ENCODE data around the gene ULK4.

The ULK4 gene

DNA sequence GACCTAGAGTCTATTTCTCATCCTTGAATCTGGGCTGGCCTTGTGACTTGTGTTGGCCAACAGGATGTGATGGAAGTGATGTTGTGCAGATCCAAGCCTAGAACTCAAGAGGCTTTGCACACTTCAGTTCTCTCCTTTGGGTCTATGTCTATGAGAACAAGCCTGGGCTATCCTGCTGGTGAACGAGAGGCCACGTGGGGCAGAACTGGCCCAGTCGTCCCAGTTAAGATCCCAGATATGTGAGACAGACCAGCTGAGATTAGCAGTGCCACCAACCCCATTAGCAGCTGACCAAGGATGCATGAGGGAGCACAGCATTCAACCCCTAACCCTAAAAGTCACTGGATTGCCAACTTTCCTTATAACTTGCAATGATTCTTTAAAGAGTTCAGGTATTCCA is 662.9 kb downstream of the ULK4 start:
- no peak for DNase-seq (ENCODE audit: low read depth)
- H3K4me3 ChIP-seq (ENCODE audit: low read length) = no peak overlapping the region
- TF ChIP-seq, protein P1, sequence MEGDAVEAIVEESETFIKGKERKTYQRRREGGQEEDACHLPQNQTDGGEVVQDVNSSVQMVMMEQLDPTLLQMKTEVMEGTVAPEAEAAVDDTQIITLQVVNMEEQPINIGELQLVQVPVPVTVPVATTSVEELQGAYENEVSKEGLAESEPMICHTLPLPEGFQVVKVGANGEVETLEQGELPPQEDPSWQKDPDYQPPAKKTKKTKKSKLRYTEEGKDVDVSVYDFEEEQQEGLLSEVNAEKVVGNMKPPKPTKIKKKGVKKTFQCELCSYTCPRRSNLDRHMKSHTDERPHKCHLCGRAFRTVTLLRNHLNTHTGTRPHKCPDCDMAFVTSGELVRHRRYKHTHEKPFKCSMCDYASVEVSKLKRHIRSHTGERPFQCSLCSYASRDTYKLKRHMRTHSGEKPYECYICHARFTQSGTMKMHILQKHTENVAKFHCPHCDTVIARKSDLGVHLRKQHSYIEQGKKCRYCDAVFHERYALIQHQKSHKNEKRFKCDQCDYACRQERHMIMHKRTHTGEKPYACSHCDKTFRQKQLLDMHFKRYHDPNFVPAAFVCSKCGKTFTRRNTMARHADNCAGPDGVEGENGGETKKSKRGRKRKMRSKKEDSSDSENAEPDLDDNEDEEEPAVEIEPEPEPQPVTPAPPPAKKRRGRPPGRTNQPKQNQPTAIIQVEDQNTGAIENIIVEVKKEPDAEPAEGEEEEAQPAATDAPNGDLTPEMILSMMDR (conservative IDR thresholded peaks at IDR 0.05; ENCODE audit: low read length) = no peak

DNA sequence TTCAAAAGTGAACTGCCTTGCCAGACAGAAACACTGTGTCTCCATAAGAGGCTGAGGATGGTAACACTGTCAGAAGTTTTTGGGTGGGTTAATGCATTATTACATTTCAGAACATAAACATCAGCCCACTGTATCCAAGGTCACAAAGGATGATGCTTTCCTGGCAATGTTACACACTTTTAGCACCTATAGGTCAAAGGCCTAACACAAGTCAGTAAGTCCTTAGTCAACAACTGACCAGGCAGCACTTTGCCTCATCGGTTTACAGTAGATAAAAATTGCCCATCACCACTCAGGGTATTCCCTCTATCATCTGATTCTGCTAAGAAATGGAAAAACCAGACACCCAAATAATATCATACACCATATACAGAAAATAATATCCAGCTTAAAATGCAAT is 664.2 kb downstream of the ULK4 start:
- DNase-seq (ENCODE audit: low read depth) = no peak
- TF ChIP-seq, protein P1 (conservative IDR thresholded peaks at IDR 0.05; ENCODE audit: low read length) = no peak

DNA sequence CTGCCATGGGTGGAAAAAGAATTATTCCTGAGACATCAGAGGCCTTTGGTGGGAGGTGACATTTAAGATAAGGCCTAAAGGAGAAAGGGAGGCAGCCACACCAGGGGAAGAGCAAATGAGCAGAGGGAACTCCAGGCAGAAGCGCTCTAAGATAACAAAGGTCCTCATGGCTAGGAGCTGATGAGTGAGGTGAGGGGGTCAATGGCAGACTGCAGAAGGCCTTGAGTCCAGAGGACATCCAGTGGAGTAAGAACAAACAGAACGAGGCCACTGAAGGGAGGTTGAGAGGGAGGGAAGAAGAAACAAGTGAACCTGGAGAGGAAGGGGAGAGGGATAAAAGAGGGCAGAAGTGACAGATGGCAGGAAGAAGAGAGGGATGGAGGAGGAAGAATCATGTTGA is 665.3 kb downstream of the ULK4 start:
- DNase-seq (ENCODE audit: low read depth) = no peak

More for the DNA sequence above, 664.2 kb downstream of the ULK4 start:
- H3K4me3 ChIP-seq (ENCODE audit: low read length) = no peak overlapping the region

DNA sequence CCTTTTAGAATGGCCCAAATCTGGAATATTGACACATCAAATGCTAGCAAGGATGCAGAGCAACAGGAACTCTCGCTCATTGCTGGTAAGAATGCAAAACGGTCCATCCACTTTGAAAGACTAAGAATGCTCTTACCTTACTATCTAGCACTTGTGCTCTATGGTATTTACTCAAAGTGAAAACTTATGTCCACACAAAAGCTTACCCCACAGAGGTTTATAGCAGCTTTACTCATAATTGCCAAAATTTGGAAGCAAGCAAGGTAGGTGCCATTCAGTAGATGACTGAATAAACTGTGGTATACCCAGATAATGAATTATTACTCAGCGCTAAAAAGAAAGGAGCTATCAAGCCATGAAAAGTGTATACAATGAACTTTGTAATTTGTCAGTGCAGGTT is 666.2 kb downstream of the ULK4 start:
- no peak overlapping the region for H3K4me3 ChIP-seq (ENCODE audit: low read length)
- DNase-seq (ENCODE audit: low read depth) = no peak
- TF ChIP-seq, protein P1 (conservative IDR thresholded peaks at IDR 0.05; ENCODE audit: low read length) = no peak

More for the DNA sequence above, 665.3 kb downstream of the ULK4 start:
- no peak overlapping the region for H3K4me3 ChIP-seq (ENCODE audit: low read length)
- TF ChIP-seq, protein P1 (conservative IDR thresholded peaks at IDR 0.05; ENCODE audit: low read length) = no peak

DNA sequence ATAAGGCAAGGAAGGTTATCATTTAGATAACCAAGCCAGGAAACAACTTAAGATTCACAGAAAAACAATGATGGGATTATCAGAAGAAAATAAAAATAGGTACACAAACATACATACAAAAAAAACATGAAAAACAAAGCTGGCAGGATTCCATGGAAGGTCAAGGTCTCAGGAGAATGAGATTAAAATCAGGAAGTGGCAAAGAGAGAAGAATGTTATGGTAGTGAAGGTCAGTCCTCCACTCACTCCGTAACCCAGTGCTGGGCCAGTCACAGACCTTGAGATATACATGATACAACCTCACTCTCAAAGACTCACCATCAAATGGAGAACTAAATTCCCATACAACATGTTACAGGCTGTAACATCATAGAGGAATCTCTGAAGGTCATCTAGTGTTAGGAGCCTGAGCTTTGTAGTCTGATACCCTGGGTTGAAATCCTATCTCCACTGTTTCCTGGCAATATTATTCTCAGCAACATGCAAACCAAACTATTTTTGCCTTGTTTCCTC is 668.7 kb downstream of the ULK4 start:
- TF ChIP-seq, protein P1 (conservative IDR thresholded peaks at IDR 0.05; ENCODE audit: low read length) = no peak
- DNase-seq (ENCODE audit: low read depth) = no peak
- no peak overlapping the region for H3K4me3 ChIP-seq (ENCODE audit: low read length)

DNA sequence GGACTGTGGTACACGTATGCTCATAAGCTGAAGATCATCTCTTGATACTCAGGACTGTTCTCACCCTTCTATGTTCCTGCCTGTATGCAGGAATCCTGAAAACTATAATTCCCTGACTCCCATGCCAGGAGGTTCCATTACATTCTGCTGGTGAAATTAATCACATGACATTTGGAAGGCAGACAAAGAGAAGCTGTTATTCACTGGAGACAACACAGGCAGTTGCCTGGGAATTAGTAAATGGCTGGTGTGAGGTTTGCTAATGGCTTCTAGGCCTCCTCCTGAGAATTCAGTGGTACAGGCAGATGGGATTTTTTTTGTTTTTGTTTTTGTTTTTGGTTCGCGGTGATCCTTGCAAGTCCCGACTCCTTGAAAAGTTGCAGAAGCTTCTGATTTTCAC is 671.2 kb downstream of the ULK4 start:
- peak; percentile 7 for DNase-seq (ENCODE audit: low read depth)
- H3K4me3 ChIP-seq (ENCODE audit: low read length) = no peak overlapping the region
- TF ChIP-seq, protein P1 (conservative IDR thresholded peaks at IDR 0.05; ENCODE audit: low read length) = no peak

DNA sequence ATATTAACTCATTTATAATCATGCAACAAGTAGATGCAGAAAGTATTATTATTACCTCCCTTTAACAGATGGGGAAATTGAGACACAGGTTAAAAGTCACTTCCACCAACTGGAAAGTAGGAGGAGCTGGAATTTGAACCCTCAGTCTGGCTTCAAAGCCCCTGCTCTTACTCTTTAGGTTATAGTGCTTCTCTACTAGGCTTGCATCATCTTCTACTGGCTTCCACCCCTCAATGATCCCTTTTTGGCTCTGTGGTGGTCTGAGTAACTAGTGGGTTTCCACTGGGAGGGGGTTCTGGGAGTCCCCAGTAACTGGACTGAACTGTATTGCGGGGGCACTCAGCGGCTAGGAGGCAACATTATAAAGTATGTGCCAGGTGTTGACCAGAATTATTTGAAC is 671.6 kb downstream of the ULK4 start:
- no peak for DNase-seq (ENCODE audit: low read depth)
- TF ChIP-seq, protein P1 (conservative IDR thresholded peaks at IDR 0.05; ENCODE audit: low read length) = no peak

More for the DNA sequence above, 671.6 kb downstream of the ULK4 start:
- no peak overlapping the region for H3K4me3 ChIP-seq (ENCODE audit: low read length)

Measured in AG10803 (cell line).